Lower leg skin (tissue), 3 donors: ENCODE data around the gene TANGO6.

ENCODE experiments used
- CTCF ChIP-seq, 3 donors: fragments of 450-650 bp; IDR thresholded peaks; one replicate each; pipeline ENCODE4 v1.5.1; 2016; ENCODE audit warnings: antibody characterized with exemption in 3 of 3, mild to moderate bottlenecking in 3 of 3, moderate library complexity in 2 of 3
- POLR2A ChIP-seq, 2 donors: fragments of 450-650 bp; IDR thresholded peaks; one replicate each; pipeline ENCODE4 v1.6.1; 2016 to 2017; ENCODE audit warnings: antibody characterized with exemption in 2 of 2, mild to moderate bottlenecking in 1 of 2, moderate library complexity in 1 of 2

GRCh38 chr16:68920349-68920748 is 77.0 kb downstream of the TANGO6 start:
- TF ChIP-seq POLR2A (IDR thresholded peaks at IDR 0.05) (no peak), CTCF (IDR thresholded peaks at IDR 0.05) (no peak)
